ENCODE data around the gene STAB2.

DNA sequence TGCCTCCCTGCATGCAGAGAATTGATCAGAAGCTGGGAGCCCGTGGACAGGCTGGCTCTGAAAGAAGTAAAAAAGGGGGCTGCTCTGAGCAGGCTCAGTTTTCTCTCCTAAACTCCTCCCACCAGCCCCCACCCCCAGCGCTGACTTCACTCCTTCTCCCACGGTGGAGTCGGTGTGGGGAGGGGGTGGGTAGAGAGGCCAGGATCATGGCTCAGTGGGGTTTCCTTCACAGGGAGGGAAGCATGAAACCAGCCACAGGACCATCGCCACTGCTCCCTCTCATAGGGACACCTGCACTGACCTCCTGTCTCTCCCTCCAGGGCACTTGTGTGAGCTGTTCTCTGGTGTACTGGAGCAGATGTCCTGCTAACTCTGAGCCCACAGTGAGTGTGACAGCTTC, 78.9 kb downstream of the STAB2 start:
- TF ChIP-seq CTCF (conservative IDR thresholded peaks at IDR 0.05; ENCODE audit: low read depth, low read length) (no peak), POLR2A (IDR thresholded peaks at IDR 0.05; ENCODE audit: low read depth, low read length) (no peak), RAD21 (IDR thresholded peaks at IDR 0.05; ENCODE audit: low read length) (no peak), CEBPB (IDR thresholded peaks at IDR 0.05; ENCODE audit: low read depth, low read length) (no peak), NFE2L2 (IDR thresholded peaks at IDR 0.05; ENCODE audit: low read depth, low read length) (no peak), ELK1 (IDR thresholded peaks at IDR 0.05; ENCODE audit: borderline replicate concordance, low read depth, low read length) (no peak), RCOR1 (IDR thresholded peaks at IDR 0.05; ENCODE audit: insufficient replicate concordance, low read length) (no peak)
